ENCODE data around the gene BAAT.

BAAT gene

GRCh38 chr9:101427957-101428655, 43.3 kb upstream of the BAAT start:
- TF ChIP-seq CTCF (IDR thresholded peaks at IDR 0.05; ENCODE audit: insufficient read depth, low read length, poor library complexity, severe bottlenecking) = no peak

GRCh38 chr9:101427358-101427757, 42.6 kb upstream of the BAAT start:
- no peaks in the 10 kb centered on the region for H3K27me3 ChIP-seq (replicated peaks; ENCODE audit: control insufficient read depth, insufficient read depth, low read length)
- no peak for TF ChIP-seq CTCF (IDR thresholded peaks at IDR 0.05; ENCODE audit: insufficient read depth, low read length, poor library complexity, severe bottlenecking)
- no peak for DNase-seq (ENCODE audit: extremely low read depth, insufficient read length)
- no peak overlapping the region for H3K4me3 ChIP-seq (replicated peaks; ENCODE audit: low read depth, low read length)
- H3K36me3 ChIP-seq (ENCODE audit: control insufficient read depth, insufficient read depth, low read length) = no peaks in the 10 kb centered on the region

More at GRCh38 chr9:101427957-101428655, 43.3 kb upstream of the BAAT start:
- no peaks in the 10 kb centered on the region for H3K27me3 ChIP-seq (replicated peaks; ENCODE audit: control insufficient read depth, insufficient read depth, low read length)
- no peaks in the 10 kb centered on the region for H3K36me3 ChIP-seq (ENCODE audit: control insufficient read depth, insufficient read depth, low read length)
- H3K4me3 ChIP-seq (replicated peaks; ENCODE audit: low read depth, low read length) = no peak overlapping the region
- DNase-seq (ENCODE audit: extremely low read depth, insufficient read length) = peak; percentile 36

GRCh38 chr9:101421653-101422065, 36.9 kb upstream of the BAAT start:
- H3K36me3 ChIP-seq (ENCODE audit: control insufficient read depth, insufficient read depth, low read length) = no peaks in the 10 kb centered on the region
- H3K4me3 ChIP-seq (replicated peaks; ENCODE audit: low read depth, low read length) = no peak overlapping the region
- TF ChIP-seq CTCF (IDR thresholded peaks at IDR 0.05; ENCODE audit: insufficient read depth, low read length, poor library complexity, severe bottlenecking) = no peak
- no peaks in the 10 kb centered on the region for H3K27me3 ChIP-seq (replicated peaks; ENCODE audit: control insufficient read depth, insufficient read depth, low read length)
- DNase-seq (ENCODE audit: extremely low read depth, insufficient read length) = no peak

GRCh38 chr9:101419863-101420262, 35.1 kb upstream of the BAAT start:
- Histone ChIP-seq H3K4me3 (replicated peaks; ENCODE audit: low read depth, low read length) (no peak overlapping the region), H3K27me3 (replicated peaks; ENCODE audit: control insufficient read depth, insufficient read depth, low read length) (no peaks in the 10 kb centered on the region), H3K36me3 (ENCODE audit: control insufficient read depth, insufficient read depth, low read length) (no peaks in the 10 kb centered on the region)
- TF ChIP-seq CTCF (IDR thresholded peaks at IDR 0.05; ENCODE audit: insufficient read depth, low read length, poor library complexity, severe bottlenecking) = no peak
- DNase-seq (ENCODE audit: extremely low read depth, insufficient read length) = no peak

- DNase-seq (ENCODE audit: extremely low read depth, insufficient read length) = no peak
- H3K4me3 ChIP-seq (replicated peaks; ENCODE audit: low read depth, low read length) = no peak overlapping the region
- H3K36me3 ChIP-seq (ENCODE audit: control insufficient read depth, insufficient read depth, low read length) = no peaks in the 10 kb centered on the region
- no peaks in the 10 kb centered on the region for H3K27me3 ChIP-seq (replicated peaks; ENCODE audit: control insufficient read depth, insufficient read depth, low read length)
- TF ChIP-seq CTCF (IDR thresholded peaks at IDR 0.05; ENCODE audit: insufficient read depth, low read length, poor library complexity, severe bottlenecking) = no peak
These were observed 34.0 kb upstream of the BAAT start for GRCh38 chr9:101418518-101419430.
